AG10803 (cell line): ENCODE results near the gene TFAP2A.

Experiments
- DNase-seq: peaks from one replicate; pipeline ENCODE4 v3.0.0; 2010; ENCODE audit warnings: low read depth
- H3K4me3 ChIP-seq: 2 replicates; pipeline ENCODE4 v1.5.1; 2011; ENCODE audit warnings: mild to moderate bottlenecking, low read length, control low read depth
- TF ChIP-seq, protein P1 (sequence below): conservative IDR thresholded peaks from 2 replicates; pipeline ENCODE4 v1.5.1; 2011; ENCODE audit warnings: mild to moderate bottlenecking, low read length, control low read depth, inconsistent platforms

TFAP2A gene

DNA sequence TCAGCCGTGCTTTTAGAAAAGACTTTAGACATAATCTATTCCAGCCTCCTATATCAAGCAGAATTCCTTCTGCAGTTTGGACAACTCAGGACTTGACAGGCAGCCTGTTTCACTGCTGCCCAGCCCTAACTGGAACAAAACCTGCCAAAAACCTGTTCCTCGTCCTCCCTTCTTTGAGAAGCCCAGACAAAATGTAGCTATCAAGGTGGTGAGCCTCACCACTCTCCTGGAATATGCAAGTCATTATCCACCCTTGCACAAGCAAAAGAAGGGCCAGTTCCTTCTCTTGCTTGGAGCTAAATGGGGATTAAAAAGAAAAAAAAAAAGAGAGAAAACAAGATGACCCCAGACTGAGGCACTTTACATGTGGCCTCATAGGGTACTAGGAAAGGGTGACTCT lies 64.2 kb downstream of the TFAP2A start:
- TF ChIP-seq, protein P1, sequence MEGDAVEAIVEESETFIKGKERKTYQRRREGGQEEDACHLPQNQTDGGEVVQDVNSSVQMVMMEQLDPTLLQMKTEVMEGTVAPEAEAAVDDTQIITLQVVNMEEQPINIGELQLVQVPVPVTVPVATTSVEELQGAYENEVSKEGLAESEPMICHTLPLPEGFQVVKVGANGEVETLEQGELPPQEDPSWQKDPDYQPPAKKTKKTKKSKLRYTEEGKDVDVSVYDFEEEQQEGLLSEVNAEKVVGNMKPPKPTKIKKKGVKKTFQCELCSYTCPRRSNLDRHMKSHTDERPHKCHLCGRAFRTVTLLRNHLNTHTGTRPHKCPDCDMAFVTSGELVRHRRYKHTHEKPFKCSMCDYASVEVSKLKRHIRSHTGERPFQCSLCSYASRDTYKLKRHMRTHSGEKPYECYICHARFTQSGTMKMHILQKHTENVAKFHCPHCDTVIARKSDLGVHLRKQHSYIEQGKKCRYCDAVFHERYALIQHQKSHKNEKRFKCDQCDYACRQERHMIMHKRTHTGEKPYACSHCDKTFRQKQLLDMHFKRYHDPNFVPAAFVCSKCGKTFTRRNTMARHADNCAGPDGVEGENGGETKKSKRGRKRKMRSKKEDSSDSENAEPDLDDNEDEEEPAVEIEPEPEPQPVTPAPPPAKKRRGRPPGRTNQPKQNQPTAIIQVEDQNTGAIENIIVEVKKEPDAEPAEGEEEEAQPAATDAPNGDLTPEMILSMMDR = no peak
- no peak overlapping the region for H3K4me3 ChIP-seq
- no peak for DNase-seq

DNA sequence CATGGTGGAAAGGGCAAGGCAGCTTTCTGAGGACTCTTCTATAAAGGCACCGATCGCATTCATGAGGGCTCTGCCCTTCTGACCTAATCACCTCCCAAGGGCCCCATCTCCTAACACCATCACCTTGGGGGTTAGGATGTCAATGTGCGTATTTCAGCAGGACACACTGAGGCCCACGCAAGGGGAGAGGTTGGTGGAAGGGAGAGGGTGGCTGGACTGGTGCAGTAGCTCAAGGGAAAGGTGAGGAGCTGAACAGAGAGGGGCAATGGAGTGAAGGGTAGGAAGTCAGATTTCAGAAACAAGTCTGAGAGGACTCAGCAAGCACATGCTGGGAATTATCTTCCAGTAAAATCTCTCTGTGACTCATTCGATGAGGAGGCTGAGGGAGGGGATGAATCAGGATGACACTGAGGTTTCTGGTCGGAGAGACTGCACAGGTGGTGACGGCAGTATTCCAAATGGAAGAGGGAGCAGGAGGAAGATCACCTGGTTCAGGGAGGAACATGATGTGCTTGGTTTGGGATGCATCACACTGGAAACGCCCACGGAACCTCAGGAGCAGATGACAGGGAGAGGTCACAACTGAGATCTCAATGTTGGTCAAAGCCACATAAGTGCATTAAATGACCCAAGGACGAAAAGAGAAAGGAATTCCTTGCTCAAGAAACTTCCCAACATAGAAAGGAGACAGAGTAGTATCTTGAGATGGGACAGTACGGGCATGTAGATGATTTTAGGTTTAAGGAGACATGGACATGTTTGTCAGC lies 67.1 kb downstream of the TFAP2A start:
- DNase-seq = peak; percentile 1
- H3K4me3 ChIP-seq = no peak overlapping the region
- TF ChIP-seq, protein P1 = no peak
